HG03139 (cell line): ENCODE measurements around the gene ERBB4.

ENCODE experiments used
- ATAC-seq: cut with Tn5 transposase; IDR thresholded peaks from one replicate; pipeline ENCODE4 v1.9.1; 2021; ENCODE audit not compliant: unreplicated experiment

Gene ERBB4

DNA sequence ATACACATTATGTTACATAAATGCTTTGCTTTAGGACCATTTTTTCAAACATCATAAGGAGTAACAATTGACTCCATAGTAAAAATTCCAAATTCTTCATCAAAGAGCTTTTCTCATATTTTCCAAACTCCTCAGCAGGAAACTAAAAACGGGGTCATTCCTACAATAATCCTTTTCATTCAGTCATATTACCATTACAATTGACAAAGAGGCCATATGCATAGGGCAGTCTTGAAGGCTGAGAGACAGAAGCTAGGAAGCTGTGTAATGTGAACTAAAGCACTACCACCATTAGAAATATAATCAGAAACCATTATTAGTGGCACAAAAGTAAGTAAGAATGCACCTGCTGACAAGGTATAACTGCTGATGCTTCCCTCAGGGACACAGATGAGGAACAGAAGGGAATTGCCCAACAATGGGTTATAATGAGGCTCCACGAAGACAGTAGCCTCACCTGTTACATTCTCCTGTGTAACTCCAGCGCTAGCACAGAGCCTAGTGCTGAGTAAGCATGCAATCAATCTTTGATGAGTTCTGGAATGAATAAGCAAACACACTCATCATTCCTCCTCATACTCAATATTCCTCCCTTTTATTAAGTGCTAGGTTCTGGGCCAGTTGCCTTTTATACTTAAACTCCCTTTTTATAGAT lies 1039.9 kb downstream of the ERBB4 start:
- no peak for ATAC-seq

DNA sequence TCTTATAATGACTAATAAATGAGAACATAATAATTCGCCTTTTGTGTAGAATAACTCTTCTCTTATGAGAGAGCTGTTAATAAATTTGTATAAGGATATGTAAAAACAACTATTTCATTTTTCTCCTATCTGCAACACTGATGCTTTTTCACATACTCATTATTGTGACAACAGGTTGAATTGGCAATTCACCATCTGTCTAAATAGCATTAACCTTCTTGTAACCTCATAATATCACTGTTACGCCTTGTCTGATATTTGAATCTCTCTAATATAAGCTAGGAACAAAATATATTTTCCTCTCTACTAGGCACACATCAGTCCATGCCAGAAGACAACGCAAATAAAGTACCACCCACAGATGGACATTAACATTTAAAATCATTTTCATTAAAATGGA lies 1043.3 kb downstream of the ERBB4 start:
- ATAC-seq = no peak

DNA sequence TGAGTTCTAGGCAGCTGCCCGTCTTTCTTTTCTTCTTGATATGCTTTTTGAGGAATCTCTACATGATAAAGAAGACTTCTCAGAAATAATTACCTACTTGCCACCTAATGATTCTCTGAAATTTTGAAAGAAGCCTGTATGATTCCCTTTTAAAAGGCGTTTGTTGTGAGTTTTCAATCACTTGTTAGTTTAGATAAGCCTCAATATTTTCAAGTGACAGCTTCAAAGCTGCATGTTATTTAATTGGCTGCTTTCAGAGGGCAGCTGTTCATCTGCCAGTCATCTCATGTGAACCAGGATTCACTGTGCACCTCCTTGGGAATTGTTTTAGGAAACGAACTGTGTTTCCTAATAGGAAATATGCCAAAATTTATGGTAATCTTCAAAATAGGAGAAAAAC lies 1044.1 kb downstream of the ERBB4 start:
- ATAC-seq = no peak

DNA sequence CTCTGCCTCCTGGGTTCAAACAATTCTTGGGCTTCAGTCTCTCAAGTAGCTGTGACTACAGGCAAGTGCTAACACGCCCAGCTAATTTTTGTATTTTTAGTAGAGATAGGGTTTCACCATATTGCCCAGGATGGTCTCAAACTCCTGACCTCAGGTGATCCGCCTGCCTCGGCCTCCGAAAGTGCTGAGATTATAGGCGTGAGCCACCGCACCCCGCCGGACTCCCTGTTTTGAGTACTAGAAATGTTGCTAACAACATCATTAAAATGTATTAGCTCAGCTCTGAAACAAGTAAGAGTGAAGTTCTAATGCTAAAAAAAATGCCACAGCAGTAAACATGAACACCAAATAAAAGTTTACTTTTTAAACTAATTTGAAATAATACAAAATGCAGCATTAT lies 1044.5 kb downstream of the ERBB4 start:
- no peak for ATAC-seq

DNA sequence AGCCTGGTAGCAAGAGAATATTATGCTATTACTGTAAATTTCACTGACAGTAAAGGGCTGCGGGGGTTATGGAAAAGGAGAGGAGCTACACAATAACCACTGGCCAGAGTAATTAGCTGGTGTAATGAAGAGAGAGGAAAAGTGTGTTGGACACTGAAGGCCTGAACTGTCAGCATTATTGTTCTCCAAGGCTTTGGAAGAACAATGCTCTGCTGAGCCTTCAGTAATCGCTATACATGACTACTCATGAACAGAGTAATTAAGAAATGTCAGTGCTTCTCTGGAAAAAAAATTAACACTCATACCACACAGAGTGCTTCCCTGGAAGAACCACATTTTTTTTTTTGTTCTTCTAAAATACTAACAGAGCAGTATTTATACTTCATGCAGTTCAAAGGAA lies 1050.9 kb downstream of the ERBB4 start:
- no peak for ATAC-seq

DNA sequence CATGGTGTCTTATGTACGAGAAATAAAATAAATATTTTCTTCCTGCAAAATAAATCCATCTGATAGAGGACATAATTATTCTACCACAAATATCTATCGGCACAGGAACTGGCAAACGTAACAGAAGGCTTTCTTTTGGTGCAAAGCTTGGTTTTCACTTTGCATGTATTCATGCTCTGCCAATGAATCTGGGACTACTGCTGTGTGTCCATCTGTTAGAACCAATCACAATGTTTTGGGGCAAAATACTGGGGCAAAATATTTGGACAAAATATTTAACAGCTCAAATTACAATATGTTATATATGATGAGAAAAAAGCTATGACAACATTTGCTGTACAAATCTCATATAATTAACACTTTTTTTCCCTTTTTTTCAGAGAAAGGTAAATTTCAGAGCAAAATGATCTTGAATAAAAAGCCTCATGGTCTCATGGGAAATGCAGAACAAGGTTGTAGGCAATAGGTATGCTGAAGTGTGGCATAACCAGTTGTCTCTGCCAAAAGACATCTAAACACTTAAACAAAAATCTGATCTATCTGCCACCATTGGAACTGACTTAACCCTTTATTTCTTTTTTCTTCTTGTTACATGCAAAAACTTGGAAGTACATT lies 1059.0 kb downstream of the ERBB4 start:
- no peak for ATAC-seq

DNA sequence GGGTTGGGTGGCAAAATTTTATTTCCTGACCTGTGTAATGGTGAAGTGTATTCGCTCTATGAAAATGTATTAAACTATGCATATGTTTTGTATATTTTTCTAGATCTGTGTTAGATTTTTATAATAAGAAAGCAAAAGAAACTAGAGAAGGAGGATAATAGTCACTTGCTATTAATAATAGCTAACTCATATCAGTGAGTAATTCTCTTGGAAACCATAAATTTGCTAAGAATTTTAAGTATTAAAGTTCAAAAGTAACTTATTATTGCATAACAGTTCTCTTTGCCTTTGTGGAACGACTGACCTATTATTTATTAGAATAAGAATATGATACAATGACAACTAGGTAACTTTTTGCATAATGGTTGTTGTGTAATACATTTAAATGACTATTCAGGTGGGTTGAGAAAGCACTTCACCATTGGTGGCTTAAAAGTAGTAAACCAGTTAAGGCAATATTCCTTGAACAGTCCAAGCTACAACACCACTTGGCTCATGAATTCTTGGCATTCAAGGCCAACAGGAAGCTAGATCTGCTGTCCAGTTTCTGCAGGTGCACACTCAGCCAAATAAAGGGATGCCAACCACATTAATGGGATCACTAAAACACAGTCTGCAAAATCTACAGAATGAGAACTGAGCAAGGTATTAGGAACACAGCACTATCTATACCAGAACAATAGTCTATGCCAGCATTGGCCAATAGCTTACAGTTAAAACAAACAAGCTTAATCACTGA lies 1060.9 kb downstream of the ERBB4 start:
- ATAC-seq = no peak

DNA sequence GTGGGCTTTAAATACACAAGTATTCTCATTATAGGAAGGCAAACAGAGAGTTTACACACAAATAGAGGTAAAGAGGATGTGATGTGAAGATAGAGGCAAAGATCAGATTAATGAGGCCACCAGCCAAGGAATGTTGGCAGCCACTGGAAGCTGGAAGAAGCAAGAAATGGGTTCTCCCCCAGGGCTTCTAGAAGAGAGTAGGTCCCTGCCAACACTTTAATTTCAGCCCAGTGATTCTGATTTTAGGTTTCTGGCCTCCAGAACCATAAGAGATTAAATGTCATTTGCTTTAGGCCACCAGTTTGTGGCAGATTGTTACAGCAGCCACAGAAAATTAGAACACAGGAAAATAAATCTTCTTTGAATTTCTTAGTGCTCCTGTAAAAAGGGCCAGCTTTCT lies 1065.5 kb downstream of the ERBB4 start:
- no peak for ATAC-seq

DNA sequence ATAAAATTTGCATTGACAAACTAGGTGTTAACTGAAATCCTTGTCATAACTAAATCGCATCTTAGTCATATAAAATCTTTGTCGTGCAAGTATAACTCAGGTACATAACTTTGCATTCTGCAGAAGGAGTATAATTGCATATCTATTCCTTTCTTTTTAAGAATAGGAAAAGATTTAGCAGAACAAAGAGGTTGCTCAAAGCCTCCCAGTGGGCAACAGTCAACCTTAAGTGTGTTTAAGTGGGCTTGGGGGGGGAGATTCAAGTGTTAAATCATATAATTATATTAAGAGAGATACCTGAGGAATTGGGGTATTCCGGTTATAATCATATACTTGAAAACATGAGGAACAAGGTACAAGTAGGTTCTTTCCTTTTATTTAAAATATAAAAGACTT lies 1068.9 kb downstream of the ERBB4 start:
- no peak for ATAC-seq

DNA sequence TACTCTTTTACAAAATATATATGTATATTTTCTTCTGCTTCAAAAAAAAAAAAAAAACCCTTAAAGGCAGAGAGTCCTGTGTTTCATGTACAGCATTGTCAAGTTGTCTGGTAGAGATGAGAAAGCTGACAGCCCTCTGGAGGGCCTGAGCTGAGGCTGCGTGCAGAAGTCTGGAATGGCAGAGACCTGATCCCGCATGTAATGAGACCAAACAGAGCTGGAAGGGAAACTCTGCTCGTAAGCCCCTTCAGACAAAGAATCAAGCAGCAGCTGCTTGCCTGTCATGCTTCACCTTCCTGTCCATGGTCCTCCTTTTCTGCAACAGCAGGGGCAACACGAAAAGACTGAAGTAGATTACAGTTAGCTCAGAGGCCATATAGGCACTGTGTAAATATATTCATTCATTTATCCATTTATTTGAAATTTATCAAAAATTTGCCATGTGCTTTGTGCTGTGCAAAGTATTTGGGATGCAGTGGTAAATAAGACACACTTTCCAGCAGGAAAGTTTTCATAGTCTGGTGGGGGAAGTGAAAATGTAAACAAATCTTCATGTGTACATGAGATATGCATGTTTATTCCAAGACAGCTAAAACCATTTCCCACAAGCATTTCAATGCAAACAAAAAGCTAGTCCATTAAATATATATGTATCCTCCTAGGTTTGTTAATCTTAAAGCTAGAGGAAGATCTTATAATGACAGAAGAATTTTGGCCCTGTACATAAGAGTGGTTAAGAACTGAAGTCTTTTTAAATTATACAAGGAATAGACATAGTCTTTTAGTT lies 1069.5 kb downstream of the ERBB4 start:
- no peak for ATAC-seq

DNA sequence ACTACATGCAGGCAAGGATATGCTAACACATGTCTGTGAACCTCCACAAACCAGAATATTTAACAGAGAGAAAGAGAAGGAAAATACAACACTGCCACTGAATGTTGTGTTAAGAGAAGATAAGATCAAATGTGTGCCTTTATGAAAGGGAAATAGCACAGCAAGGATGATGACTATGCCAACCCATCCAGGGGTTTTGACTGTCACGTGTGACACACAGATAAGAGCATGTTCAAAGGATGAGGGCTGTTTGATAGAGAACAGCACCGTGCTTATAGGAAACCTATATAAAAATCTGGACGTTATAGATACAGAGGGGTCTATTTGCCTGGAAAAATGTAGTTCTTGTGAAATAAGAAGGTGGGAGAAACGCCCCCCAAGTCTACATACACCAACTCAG lies 1070.4 kb downstream of the ERBB4 start:
- no peak for ATAC-seq

DNA sequence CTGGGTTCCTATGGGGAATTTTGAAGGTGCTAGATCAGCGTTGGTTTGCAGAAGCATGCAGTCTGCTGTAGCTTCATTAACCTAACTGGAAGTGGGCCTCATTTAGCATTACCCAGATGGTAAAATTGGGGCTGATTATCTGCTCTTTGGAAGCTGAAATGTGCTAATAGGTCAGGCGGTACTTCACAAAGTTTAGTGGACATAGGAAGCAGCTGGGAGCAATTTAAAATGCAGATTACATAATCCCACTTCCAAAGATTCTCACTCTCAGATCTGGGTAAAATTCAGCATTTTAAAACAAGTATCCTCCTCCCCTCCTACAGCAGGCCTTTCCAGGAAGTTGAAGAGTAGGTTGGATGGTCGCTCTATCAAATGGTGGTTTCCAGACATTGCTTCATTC lies 1075.2 kb downstream of the ERBB4 start:
- ATAC-seq = no peak

DNA sequence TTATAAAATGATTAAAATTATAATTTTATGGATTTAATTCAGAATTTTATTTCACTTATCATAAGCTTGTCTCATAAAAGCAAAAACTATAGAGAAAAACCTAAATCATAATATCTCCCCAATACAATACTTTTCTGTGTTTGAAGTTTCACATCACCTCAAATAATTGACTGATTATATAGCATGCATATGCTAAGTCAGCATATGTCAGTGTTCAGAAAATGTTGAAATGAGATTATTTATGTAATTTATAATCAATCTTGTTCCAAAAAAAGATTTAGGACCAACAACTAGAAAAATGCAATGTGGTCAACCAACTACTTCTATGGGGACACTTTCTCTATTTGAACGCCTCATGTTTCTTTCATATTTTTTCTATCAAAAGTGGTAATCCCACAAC lies 1079.6 kb downstream of the ERBB4 start:
- no peak for ATAC-seq

DNA sequence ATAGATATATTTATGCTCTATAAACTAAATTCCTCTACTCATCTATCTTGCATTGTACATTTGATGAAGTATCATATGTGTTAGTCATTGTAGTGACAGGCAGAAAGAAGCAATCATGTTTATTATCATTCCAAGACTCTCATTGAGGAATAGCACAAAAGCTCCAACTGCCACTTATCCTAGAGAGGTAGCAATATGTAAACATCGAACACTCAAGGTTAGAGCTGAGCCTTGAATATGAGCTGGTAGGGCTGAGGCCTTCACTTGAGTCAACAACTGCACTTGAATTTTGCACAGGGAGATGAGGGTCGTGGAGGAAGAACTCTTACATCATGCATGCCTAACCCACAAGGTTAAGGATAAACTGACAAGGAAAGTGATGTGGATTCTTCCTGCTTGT lies 1081.3 kb downstream of the ERBB4 start:
- ATAC-seq = no peak

DNA sequence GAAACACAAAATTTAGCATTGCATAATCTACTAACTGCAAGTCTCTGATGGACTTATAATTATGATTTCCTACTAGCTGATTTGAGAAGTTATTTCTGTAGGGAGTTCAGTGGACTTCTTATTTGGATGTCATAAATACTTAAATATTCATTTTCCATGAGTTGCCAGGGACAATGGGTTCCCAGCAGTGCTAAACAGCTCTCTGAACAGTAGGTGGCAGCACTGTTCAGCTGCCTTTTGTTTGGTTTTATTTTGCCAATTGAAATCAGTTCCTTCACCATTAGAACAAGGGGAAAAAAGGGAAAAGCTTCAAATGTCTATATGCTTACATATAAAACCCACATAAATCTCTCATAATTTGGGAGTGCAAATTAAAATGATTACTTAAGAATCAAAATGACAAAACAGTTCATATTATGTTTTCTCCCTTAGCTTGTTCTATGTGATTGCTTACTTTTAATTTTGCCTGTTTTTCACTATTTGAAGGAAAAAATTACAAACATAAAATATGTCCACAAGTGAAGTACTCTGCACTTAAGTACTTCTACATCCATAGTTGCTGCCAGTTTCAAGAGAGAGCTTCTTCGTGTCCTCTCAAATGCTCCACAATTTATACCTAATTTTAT lies 1083.3 kb downstream of the ERBB4 start:
- ATAC-seq = no peak

DNA sequence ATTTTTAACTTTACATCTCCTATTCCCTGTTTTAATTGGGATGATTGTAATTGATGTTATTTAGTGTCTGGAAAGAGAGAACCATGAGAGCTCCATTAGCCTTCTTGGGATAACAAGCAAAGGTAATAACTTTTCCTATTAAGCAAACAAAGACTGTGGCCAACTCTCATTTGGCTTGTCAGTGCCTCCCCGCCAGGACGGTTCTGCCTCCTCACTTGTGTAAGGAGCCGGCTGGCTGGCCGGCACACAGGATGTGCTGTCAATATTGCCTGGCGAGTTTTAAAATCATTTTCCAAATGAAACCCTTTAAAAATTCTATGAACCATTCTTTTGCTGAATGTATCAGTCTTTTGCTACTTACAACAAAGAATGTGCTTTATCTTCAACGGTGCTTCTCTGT lies 1083.9 kb downstream of the ERBB4 start:
- no peak for ATAC-seq

DNA sequence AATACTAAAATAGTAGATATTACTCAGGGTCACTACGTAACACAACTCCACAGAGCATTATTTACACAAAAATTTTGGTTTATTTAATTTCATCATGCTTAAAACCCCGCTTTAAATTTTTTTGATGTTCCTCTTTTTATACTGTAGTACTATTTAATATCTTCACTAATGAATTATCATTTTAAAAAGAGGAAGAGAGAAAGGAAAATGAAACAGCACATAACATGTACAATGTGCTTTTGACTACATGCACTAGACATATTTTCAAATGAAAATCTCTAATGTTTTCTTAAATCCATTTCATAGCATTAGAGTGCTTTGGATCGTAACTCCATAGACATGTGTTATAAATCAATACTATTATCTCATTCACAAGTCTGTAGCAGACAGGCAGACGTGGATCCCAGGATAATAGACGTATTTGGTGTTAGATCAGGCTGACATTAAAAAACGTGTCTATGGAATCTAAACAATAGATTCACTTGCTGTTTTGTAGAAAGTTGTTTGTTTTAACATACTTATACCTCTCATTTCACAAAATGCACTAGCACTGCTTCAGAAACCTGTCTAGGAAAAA lies 1085.2 kb downstream of the ERBB4 start:
- ATAC-seq = no peak

DNA sequence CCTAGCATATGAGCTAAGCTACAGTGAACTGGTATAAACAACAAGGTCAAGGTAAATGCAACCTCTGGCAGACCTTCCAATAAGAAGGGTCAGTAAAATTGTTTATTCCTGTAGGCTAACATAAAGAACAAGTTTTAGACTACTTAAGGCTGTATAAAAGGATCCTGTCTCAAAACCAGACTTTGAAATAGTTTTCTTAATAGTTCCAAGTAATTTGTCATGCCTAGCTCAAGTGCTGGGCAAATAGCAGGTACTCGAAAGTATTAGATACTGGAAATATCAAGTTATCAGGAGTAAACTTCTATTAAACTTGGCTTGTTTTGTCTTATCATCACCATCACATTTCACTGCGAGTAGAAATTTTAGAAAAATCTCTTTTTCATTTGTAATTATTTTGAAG lies 1087.0 kb downstream of the ERBB4 start:
- no peak for ATAC-seq

DNA sequence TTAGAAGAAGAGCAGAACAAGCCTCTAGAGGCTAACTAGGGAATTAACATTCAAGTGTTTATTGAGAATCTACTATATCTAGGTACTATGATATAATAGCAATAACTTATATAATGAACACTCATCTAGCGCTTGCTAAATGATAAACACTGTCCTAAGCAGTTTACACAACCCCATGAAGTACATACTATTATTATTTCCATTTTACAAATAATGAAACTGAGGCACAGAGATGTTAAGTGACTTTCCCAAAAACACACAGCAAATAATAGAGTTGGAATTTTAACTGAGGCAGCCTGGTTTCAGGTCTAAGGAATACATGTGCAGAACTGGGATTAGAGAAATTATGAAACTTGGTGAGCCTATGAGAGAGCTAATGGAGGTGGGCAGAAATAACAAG lies 1088.8 kb downstream of the ERBB4 start:
- no peak for ATAC-seq

DNA sequence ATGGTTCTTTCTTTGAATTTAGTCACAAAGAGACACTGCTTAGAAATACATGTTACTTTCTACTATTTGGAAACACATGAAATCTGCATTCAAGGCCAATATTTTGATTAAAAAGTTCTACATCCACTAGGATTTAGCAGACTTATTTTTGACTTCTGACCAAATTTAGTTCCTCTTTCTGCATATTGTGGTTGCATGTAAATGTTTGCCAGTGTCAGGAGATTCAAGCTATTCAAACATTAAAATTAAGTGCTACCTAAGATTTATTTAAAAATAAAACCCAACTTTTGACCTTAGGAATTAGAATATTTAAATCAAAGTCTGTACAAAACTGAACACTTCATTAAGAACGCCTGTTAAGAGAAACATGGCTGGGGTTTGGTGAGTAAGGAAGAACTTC lies 1091.1 kb downstream of the ERBB4 start:
- no peak for ATAC-seq

DNA sequence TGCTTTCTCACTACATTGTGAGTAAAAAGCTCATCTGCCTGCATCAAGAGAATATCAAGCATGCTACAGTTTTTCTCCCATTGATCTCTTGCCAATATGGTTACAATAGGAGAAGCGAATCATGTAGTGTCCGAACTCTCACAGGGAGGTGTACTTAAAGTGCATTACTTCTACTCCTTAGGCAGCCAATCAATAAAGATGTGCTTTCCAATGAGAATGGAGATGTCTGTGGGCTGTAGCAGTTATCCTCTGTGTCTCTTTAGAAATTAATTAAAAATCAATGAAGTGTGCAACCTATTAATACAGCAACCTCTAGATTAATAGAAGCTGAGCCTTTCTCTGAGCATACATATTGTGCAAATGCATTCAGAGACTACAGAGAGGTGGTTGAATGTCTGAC lies 1098.5 kb downstream of the ERBB4 start:
- ATAC-seq = no peak
